Right ventricle myocardium inferior (tissue), 1 donor: ENCODE results near the gene RIMBP2. TPM values are rescaled to one million over a fixed set of nuclear protein-coding genes. Genes with fewer than 3 reads are reported as not detected.

Experiments used
- ATAC-seq: fragments of 200-7000 bp; cut with Tn5 transposase; one replicate; pipeline ENCODE4 v1.9.1; 2020; ENCODE audit warnings: mild to moderate bottlenecking, moderate library complexity
- DNase-seq: peaks from one replicate; pipeline ENCODE4 v3.0.0; 2021; ENCODE audit errors: missing footprints
- intact Hi-C: fragments of 100-400 bp; cut with DNase I; formaldehyde crosslinking; loops from one replicate; pipeline ENCODE4 v1.11.0; 2022
- total RNA-seq: library from RNA; stranded (reverse); fragmentation: NEBNext Ultra II Directional; extraction: Animal tissue kit (Norgen Biotek cat#: 25700); gene quantifications from one replicate; pipeline ENCODE4 v1.2.1, GENCODE V29; 2021
- donor health status: DM: no; HTN: yes; CAD: no; lungs with severe emphysema.

Gene RIMBP2
- total RNA-seq, 1 donor from 2014 or later, result not detected

GRCh38 chr12:130669797-130670196 is 46.3 kb downstream of the RIMBP2 start:
- DNase-seq, result no peak
- no peak for ATAC-seq
- intact Hi-C loops, result no loop called here

GRCh38 chr12:130669205-130669557 is 46.9 kb downstream of the RIMBP2 start:
- intact Hi-C loops, result no loop called here
- ATAC-seq (no peak), DNase-seq (no peak)

- DNase-seq, result no peak
- no peak for ATAC-seq
- intact Hi-C loops, result no loop called here
These were observed 47.6 kb downstream of the RIMBP2 start for GRCh38 chr12:130668286-130669204.

- ATAC-seq, result no peak
- intact Hi-C loops, result no loop called here
These were observed 48.6 kb downstream of the RIMBP2 start for GRCh38 chr12:130667421-130667960.

GRCh38 chr12:130666645-130667044 is 49.5 kb downstream of the RIMBP2 start:
- ATAC-seq (no peak), DNase-seq (no peak)
- intact Hi-C loops, result no loop called here

More at GRCh38 chr12:130667421-130667960, 48.6 kb downstream of the RIMBP2 start:
- DNase-seq, result no peak

GRCh38 chr12:130665753-130666152 is 50.3 kb downstream of the RIMBP2 start:
- intact Hi-C loops, result no loop called here
- DNase-seq, result no peak
- ATAC-seq, result no peak

GRCh38 chr12:130664772-130665171 is 51.3 kb downstream of the RIMBP2 start:
- ATAC-seq (no peak), DNase-seq (no peak)
- intact Hi-C loops, result no loop called here

- DNase-seq (no peak), ATAC-seq (no peak)
- intact Hi-C loops, result no loop called here
These were observed 51.8 kb downstream of the RIMBP2 start for GRCh38 chr12:130664252-130664651.

GRCh38 chr12:130663514-130663913 is 52.6 kb downstream of the RIMBP2 start:
- DNase-seq (no peak), ATAC-seq (no peak)
- intact Hi-C loops, result no loop called here

GRCh38 chr12:130661486-130662255 is 54.4 kb downstream of the RIMBP2 start:
- intact Hi-C loops, result no loop called here
- DNase-seq (no peak), ATAC-seq (no peak)

- no peak for ATAC-seq
- intact Hi-C loops, result no loop called here
- no peak for DNase-seq
These were observed 55.0 kb downstream of the RIMBP2 start for GRCh38 chr12:130661059-130661458.

GRCh38 chr12:130658145-130658911 is 57.8 kb downstream of the RIMBP2 start:
- DNase-seq (no peak), ATAC-seq (no peak)
- intact Hi-C loops, result no loop called here

- no peak for ATAC-seq
- intact Hi-C loops, result no loop called here
- no peak for DNase-seq
These were observed 59.7 kb downstream of the RIMBP2 start for GRCh38 chr12:130656411-130656810.

GRCh38 chr12:130655881-130656280 is 60.2 kb downstream of the RIMBP2 start:
- no peak for DNase-seq
- no peak for ATAC-seq
- intact Hi-C loops, result no loop called here

GRCh38 chr12:130655010-130655409 is 61.1 kb downstream of the RIMBP2 start:
- no peak for DNase-seq
- intact Hi-C loops, result no loop called here
- no peak for ATAC-seq

- intact Hi-C loops, result no loop called here
These were observed 64.7 kb downstream of the RIMBP2 start for GRCh38 chr12:130651188-130651959.

GRCh38 chr12:130650131-130650530 is 66.0 kb downstream of the RIMBP2 start:
- intact Hi-C loops, result no loop called here
- no peak for DNase-seq
- no peak for ATAC-seq

More at GRCh38 chr12:130651188-130651959, 64.7 kb downstream of the RIMBP2 start:
- no peak for ATAC-seq
- DNase-seq, result no peak
